HEK293T (cell line): ENCODE results near the gene POLR2L.

Source experiments
- CTCF ChIA-PET: fragments of 350-600 bp; formaldehyde crosslinking; extraction: SDS; loops from one replicate; lab custom pipeline; 2021; ENCODE audit warnings: antibody characterized with exemption, inconsistent platforms; lab: Yijun Ruan, JAX
- POLR2A ChIA-PET: fragments of 350-600 bp; formaldehyde crosslinking; extraction: SDS; loops from one replicate; lab custom pipeline; 2020; ENCODE audit warnings: antibody characterized with exemption, inconsistent platforms; lab: Yijun Ruan, JAX
- DNase-seq: peaks from one replicate; pipeline ENCODE4 v3.0.0; 2012; ENCODE audit warnings: mixed read lengths; ENCODE audit errors: extremely low spot score
- ARNT ChIP-seq: fragments of 450-650 bp; IDR thresholded peaks from 2 replicates; pipeline ENCODE4 v1.6.1; 2017; ENCODE audit warnings: mild to moderate bottlenecking
- BHLHE40 ChIP-seq: fragments of 450-650 bp; IDR thresholded peaks from 2 replicates; pipeline ENCODE4 v1.6.1; 2016; ENCODE audit warnings: mild to moderate bottlenecking, moderate library complexity, borderline replicate concordance
- CTBP1 ChIP-seq: fragments of 450-650 bp; IDR thresholded peaks from 2 replicates; pipeline ENCODE4 v1.6.1; 2016; ENCODE audit warnings: borderline replicate concordance
- ELF4 ChIP-seq: fragments of 450-650 bp; IDR thresholded peaks from 2 replicates; pipeline ENCODE4 v1.6.1; 2017; ENCODE audit warnings: antibody characterized with exemption
- FOXA1 ChIP-seq: fragments of 450-650 bp; IDR thresholded peaks from 2 replicates; pipeline ENCODE4 v1.6.1; 2016; ENCODE audit warnings: mild to moderate bottlenecking
- FOXK2 ChIP-seq: fragments of 450-650 bp; IDR thresholded peaks from 2 replicates; pipeline ENCODE4 v1.6.1; 2016; ENCODE audit warnings: mild to moderate bottlenecking
- FOXM1 ChIP-seq: fragments of 450-650 bp; IDR thresholded peaks from 2 replicates; pipeline ENCODE4 v1.6.1; 2017; ENCODE audit warnings: mild to moderate bottlenecking, borderline replicate concordance
- HDGF ChIP-seq: fragments of 450-650 bp; IDR thresholded peaks from 2 replicates; pipeline ENCODE4 v1.6.1; 2017; ENCODE audit warnings: antibody characterized with exemption, borderline replicate concordance
- L3MBTL2 ChIP-seq: fragments of 450-650 bp; conservative IDR thresholded peaks from 2 replicates; pipeline ENCODE4 v1.6.1; 2016; ENCODE audit warnings: mild to moderate bottlenecking
- LEF1 ChIP-seq: fragments of 450-650 bp; IDR thresholded peaks from 2 replicates; pipeline ENCODE4 v1.6.1; 2017; ENCODE audit warnings: mild to moderate bottlenecking, borderline replicate concordance
- NFRKB ChIP-seq: fragments of 450-650 bp; IDR thresholded peaks from 2 replicates; pipeline ENCODE4 v1.6.1; 2016; ENCODE audit warnings: mild to moderate bottlenecking, moderate library complexity
- PKNOX1 ChIP-seq: fragments of 450-650 bp; IDR thresholded peaks from 2 replicates; pipeline ENCODE4 v1.6.1; 2016
- SP1 ChIP-seq: fragments of 450-650 bp; IDR thresholded peaks from 2 replicates; pipeline ENCODE4 v1.6.1; 2017
- SUZ12 ChIP-seq: fragments of 450-650 bp; IDR thresholded peaks from 2 replicates; pipeline ENCODE4 v1.6.1; 2016; ENCODE audit warnings: mild to moderate bottlenecking
- TARDBP ChIP-seq: fragments of 450-650 bp; IDR thresholded peaks from 2 replicates; pipeline ENCODE4 v1.6.1; 2016
- ZNF384 ChIP-seq: fragments of 450-650 bp; IDR thresholded peaks from 2 replicates; pipeline ENCODE4 v1.6.1; 2016

Gene POLR2L

DNA sequence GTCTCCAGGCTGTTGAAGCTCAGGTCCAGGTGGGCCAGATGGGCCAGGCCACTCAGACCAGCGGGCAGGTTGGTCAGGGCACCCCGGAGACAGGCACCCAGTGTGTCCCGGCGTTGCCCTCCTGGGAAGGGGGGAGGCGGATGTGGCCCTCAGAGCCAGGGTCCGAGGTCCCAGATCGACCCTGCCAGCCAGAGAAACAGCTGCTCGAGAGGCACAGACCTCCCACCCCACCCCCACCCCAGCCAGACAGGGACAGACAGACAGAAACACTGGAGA is 38.9 kb downstream of the POLR2L start:
- no peak for DNase-seq
- no peak for TF ChIP-seq TARDBP
- POLR2A ChIA-PET: interaction anchor here (0.9 to 2.7 kb wide), 4 partner anchors 10 to 56 kb away, joined by 3 to 14 read pairs (median 4); partner anchors contain the start of gene TALDO1
- CTCF ChIA-PET: no interaction called here

- ChIA-PET CTCF (no interaction called here), POLR2A (interaction anchor here (0.9 to 2.7 kb wide), 3 partner anchors 9 to 55 kb away, joined by 3 to 14 read pairs (median 3); partner anchors contain the start of gene TALDO1)
- DNase-seq: no peak
- no peak for TF ChIP-seq ELF4
- TF ChIP-seq PKNOX1: no peak
- TF ChIP-seq ARNT: no peak
- no peak for TF ChIP-seq NFRKB
- no peak for TF ChIP-seq FOXA1
- no peak for TF ChIP-seq L3MBTL2
- no peak for TF ChIP-seq BHLHE40
- TF ChIP-seq LEF1: no peak
- no peak for TF ChIP-seq TARDBP
- TF ChIP-seq FOXM1: no peak
- no peak for TF ChIP-seq HDGF
- TF ChIP-seq SP1: no peak
- no peak for TF ChIP-seq CTBP1
- TF ChIP-seq FOXK2: no peak
- no peak for TF ChIP-seq ZNF384
- TF ChIP-seq SUZ12: no peak
These were observed 39.4 kb downstream of the POLR2L start for GRCh38 chr11:802693-803466.

- CTCF ChIA-PET: no interaction called here
- POLR2A ChIA-PET: interaction anchor here (1.2 kb wide), 1 partner anchor 55 kb away, joined by 3 read pairs; the partner anchor contains the start of gene TALDO1
- TF ChIP-seq CTBP1 (no peak), FOXK2 (no peak), NFRKB (no peak), BHLHE40 (no peak), PKNOX1 (no peak), HDGF (no peak), FOXA1 (no peak), FOXM1 (no peak), L3MBTL2 (no peak), SUZ12 (no peak), ZNF384 (no peak), TARDBP (no peak), ARNT (no peak), ELF4 (no peak), SP1 (no peak), LEF1 (no peak)
- DNase-seq: no peak
These were observed 40.2 kb downstream of the POLR2L start for GRCh38 chr11:802018-802617.

GRCh38 chr11:801097-801780 is 41.1 kb downstream of the POLR2L start:
- DNase-seq: no peak
- no peak for TF ChIP-seq FOXM1
- TF ChIP-seq L3MBTL2: no peak
- TF ChIP-seq LEF1: no peak
- TF ChIP-seq CTBP1: no peak
- TF ChIP-seq HDGF: no peak
- POLR2A ChIA-PET: no interaction called here
- CTCF ChIA-PET: no interaction called here

DNA sequence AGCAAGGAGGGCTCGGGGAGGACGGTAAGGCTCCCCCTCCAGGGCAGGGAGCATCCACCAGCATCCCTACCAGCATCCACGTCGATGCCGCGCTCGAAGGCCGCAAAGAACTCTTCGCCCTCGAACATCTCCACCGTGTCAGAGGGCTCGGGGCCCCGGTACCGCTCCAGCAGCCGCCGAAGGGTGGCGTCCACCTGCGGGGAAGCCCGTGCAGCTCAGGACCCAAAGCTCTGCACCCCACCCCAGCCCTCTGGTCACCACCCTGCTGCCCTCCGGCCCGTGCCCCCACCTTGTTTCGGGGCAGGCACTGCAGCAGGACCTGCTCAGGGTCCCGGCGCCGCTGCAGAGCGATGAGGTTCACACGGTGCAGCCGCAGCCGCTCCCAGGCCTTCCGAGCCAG is 41.9 kb downstream of the POLR2L start:
- no peak for DNase-seq
- ChIA-PET CTCF (no interaction called here), POLR2A (no interaction called here)
- TF ChIP-seq NFRKB: no peak
- no peak for TF ChIP-seq SUZ12
- no peak for TF ChIP-seq FOXA1

DNA sequence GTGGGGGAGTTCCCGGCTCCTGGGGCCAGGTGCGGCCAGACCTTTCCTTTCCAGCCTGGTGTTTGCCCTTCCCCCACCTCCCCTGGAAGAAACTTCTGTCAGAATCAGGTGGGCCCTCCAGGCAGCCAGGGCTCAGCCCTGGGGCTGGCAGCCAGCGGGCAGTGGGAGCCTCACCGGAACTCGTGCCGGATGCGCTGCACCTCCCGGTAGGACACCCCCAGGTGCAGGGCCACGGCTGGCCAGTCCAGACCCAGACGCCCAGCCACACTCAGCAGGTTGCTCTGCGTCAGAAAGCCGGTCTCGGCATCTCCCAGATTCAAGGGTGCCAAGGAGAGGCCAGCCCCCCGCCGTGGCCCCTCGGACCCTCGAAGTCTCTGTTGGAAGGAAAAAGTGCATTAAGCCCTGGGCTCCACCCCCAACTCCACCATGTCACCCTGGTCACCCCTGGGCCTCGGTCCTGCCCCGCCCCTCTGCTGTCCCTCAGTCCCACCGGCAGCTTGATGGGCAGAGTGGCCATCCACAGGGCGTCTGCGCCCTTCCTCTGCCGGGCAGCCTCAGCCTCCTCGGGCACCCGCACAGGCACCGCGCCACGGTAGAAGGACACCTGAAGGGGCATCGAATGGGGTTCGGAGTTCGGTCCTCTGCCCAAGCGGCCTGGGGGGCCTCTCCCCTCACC is 42.5 kb downstream of the POLR2L start:
- ChIA-PET POLR2A (no interaction called here), CTCF (no interaction called here)
- TF ChIP-seq PKNOX1 (no peak), FOXK2 (no peak), FOXM1 (no peak), ARNT (no peak), SUZ12 (no peak), FOXA1 (no peak), CTBP1 (no peak), SP1 (no peak), HDGF (no peak), NFRKB (no peak), BHLHE40 (no peak), ZNF384 (no peak)
- no peak for DNase-seq
